ENCODE results near the gene TMEM91. TPM values are rescaled to one million over a fixed set of nuclear protein-coding genes. Genes with fewer than 3 reads are reported as not detected.

The TMEM91 gene
- total and polyA plus RNA-seq, 2 donors, result 4.5 to 30.8 TPM

- no peak for DNase-seq (ENCODE audit: low read depth in 6 of 9, low spot score in 9 of 9)
- no peaks in the 10 kb centered on the region for H3K9me3 ChIP-seq (ENCODE audit: control insufficient read depth in 2 of 2, insufficient read depth in 1 of 2, low read length in 1 of 2)
- no peaks in the 10 kb centered on the region for H3K4me1 ChIP-seq (ENCODE audit: control insufficient read depth in 2 of 2, insufficient read depth in 2 of 2, low read length in 2 of 2)
- no peak overlapping the region for H3K27ac ChIP-seq (ENCODE audit: low read depth in 1 of 2, low read length in 1 of 2)
- WGBS, result 96% methylated on average over 23 of the region's 23 CpGs
- peaks cover 23 to 47% of the 10 kb centered on the region in 2 donors for H3K36me3 ChIP-seq (ENCODE audit: control insufficient read depth in 2 of 2, insufficient read depth in 2 of 2, low read length in 1 of 2)
- H3K27me3 ChIP-seq (ENCODE audit: control insufficient read depth in 2 of 2, insufficient read depth in 1 of 2, low read length in 1 of 2), result no peaks in the 10 kb centered on the region
- H3K4me3 ChIP-seq (ENCODE audit: low read length in 2 of 2), result no peak overlapping the region
Observed at GRCh38 chr19:41410336-41411054, 34.2 kb downstream of the TMEM91 start.

DNA sequence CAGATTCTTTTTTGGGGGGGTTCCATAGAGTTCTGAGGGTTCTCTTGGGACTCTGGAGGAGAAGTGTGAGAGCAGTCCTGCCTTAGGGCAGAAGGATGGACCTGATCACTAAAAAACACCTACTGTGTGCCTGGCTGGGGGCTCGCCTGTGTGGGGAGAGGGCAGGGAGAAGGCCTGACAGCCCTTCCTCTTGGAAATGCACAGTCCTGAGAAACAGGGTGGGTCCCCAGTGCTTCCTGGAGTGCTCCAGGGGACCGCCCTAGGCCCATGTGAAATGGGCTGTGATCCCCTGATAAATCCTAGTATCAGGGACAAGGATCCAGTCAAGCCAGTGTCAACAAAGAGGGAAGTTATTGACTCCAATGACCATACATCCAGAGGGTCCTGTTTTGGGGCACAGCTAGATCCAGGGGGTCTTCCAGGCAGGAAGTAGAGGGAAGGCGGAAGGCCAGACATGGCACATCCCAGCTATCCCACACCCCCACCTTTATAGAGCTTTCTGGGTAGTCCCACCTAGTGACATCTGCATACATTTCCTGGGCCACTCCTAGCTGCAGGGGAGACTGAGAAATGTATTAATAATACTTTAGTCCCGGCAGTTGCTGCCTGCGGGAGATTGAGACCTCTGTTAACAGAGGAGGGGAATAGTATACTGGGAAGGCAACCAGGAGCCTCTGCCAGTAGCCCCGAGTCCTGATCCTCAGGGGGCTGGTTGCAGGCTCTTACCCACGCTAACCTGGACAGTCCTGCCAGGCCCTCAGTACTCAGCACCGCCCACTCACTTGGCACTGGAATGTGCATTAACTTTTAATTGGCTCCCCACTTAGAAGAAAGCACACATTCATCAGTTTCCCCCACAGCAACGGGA is 35.0 kb downstream of the TMEM91 start:
- H3K36me3 ChIP-seq (ENCODE audit: control insufficient read depth in 2 of 2, insufficient read depth in 2 of 2, low read length in 1 of 2), result peaks cover 26 to 51% of the 10 kb centered on the region in 2 donors
- H3K27me3 ChIP-seq (ENCODE audit: control insufficient read depth in 2 of 2, insufficient read depth in 1 of 2, low read length in 1 of 2), result no peaks in the 10 kb centered on the region
- no peak overlapping the region for H3K4me3 ChIP-seq (ENCODE audit: low read length in 2 of 2)
- H3K27ac ChIP-seq (ENCODE audit: low read depth in 1 of 2, low read length in 1 of 2), result no peak overlapping the region
- DNase-seq (ENCODE audit: low read depth in 6 of 9, low spot score in 9 of 9), result no peak
- H3K4me1 ChIP-seq (ENCODE audit: control insufficient read depth in 2 of 2, insufficient read depth in 2 of 2, low read length in 2 of 2), result no peaks in the 10 kb centered on the region
- no peaks in the 10 kb centered on the region for H3K9me3 ChIP-seq (ENCODE audit: control insufficient read depth in 2 of 2, insufficient read depth in 1 of 2, low read length in 1 of 2)
- 82% methylated on average over 9 of the region's 9 CpGs for WGBS

GRCh38 chr19:41411968-41412265 is 35.6 kb downstream of the TMEM91 start:
- Histone ChIP-seq H3K27me3 (ENCODE audit: control insufficient read depth in 2 of 2, insufficient read depth in 1 of 2, low read length in 1 of 2) (no peaks in the 10 kb centered on the region), H3K27ac (ENCODE audit: low read depth in 1 of 2, low read length in 1 of 2) (no peak overlapping the region), H3K4me1 (ENCODE audit: control insufficient read depth in 2 of 2, insufficient read depth in 2 of 2, low read length in 2 of 2) (no peaks in the 10 kb centered on the region), H3K9me3 (ENCODE audit: control insufficient read depth in 2 of 2, insufficient read depth in 1 of 2, low read length in 1 of 2) (no peaks in the 10 kb centered on the region), H3K4me3 (ENCODE audit: low read length in 2 of 2) (no peak overlapping the region), H3K36me3 (ENCODE audit: control insufficient read depth in 2 of 2, insufficient read depth in 2 of 2, low read length in 1 of 2) (peaks cover 27 to 57% of the 10 kb centered on the region in 2 donors)
- no peak for DNase-seq (ENCODE audit: low read depth in 6 of 9, low spot score in 9 of 9)
- 80% methylated on average over 11 of the region's 11 CpGs for WGBS

DNA sequence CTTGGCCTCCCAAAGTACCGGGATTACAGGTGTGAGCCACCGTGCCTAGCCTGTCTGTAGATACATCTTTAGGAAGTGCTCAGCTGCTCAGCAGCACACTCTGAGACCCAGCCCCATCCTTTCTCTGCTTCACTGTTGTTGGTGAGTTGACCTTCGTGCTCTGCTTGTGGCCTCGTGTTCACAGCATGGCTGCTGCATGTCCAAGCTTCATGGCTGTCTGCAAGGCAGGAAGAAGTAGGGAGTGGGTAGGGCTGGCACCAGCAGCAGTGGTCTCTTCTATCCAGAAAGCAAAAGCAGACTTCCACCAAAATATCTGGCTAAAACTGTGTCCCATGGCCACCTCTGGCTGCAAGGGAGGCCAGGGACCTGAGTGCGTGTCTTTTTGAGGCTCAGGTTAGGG is 36.6 kb downstream of the TMEM91 start:
- Histone ChIP-seq H3K27me3 (ENCODE audit: control insufficient read depth in 2 of 2, insufficient read depth in 1 of 2, low read length in 1 of 2) (no peaks in the 10 kb centered on the region), H3K27ac (ENCODE audit: low read depth in 1 of 2, low read length in 1 of 2) (no peak overlapping the region), H3K4me3 (ENCODE audit: low read length in 2 of 2) (no peak overlapping the region), H3K36me3 (ENCODE audit: control insufficient read depth in 2 of 2, insufficient read depth in 2 of 2, low read length in 1 of 2) (peaks cover 31 to 58% of the 10 kb centered on the region in 2 donors), H3K4me1 (ENCODE audit: control insufficient read depth in 2 of 2, insufficient read depth in 2 of 2, low read length in 2 of 2) (no peaks in the 10 kb centered on the region), H3K9me3 (ENCODE audit: control insufficient read depth in 2 of 2, insufficient read depth in 1 of 2, low read length in 1 of 2) (no peaks in the 10 kb centered on the region)
- DNase-seq (ENCODE audit: low read depth in 6 of 9, low spot score in 9 of 9), result no peak
- 98% methylated on average over 5 of the region's 5 CpGs for WGBS

- DNase-seq (ENCODE audit: low read depth in 6 of 9, low spot score in 9 of 9), result no peak
- over 99% methylated on average over 10 of the region's 10 CpGs for WGBS
- peaks cover 36 to 63% of the 10 kb centered on the region in 2 donors for H3K36me3 ChIP-seq (ENCODE audit: control insufficient read depth in 2 of 2, insufficient read depth in 2 of 2, low read length in 1 of 2)
- no peak overlapping the region for H3K27ac ChIP-seq (ENCODE audit: low read depth in 1 of 2, low read length in 1 of 2)
- H3K4me1 ChIP-seq (ENCODE audit: control insufficient read depth in 2 of 2, insufficient read depth in 2 of 2, low read length in 2 of 2), result no peaks in the 10 kb centered on the region
- H3K9me3 ChIP-seq (ENCODE audit: control insufficient read depth in 2 of 2, insufficient read depth in 1 of 2, low read length in 1 of 2), result no peaks in the 10 kb centered on the region
- H3K27me3 ChIP-seq (ENCODE audit: control insufficient read depth in 2 of 2, insufficient read depth in 1 of 2, low read length in 1 of 2), result no peaks in the 10 kb centered on the region
- H3K4me3 ChIP-seq (ENCODE audit: low read length in 2 of 2), result no peak overlapping the region
Observed at GRCh38 chr19:41413947-41414346, 37.6 kb downstream of the TMEM91 start.

DNA sequence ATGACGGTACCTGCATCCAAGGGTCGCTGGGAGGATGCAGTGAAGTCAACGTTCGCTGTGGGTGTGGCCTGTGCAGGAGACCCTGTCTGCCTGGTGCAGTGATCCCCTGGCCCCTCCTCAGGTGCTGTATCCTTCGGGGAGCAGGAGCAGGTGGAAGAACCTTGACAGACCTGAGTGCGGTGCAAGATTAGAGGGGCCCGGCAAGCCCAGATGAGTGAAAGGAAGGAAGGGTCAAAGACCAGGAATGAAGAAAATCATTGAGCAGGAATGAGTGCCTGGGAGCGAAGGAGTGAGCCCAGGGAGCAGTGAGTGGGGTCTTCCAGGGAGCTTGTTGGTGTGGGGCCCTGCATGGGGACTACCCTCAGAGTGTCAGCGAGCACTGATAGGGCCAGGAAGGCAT is 38.1 kb downstream of the TMEM91 start:
- no peaks in the 10 kb centered on the region for H3K4me1 ChIP-seq (ENCODE audit: control insufficient read depth in 2 of 2, insufficient read depth in 2 of 2, low read length in 2 of 2)
- no peak overlapping the region for H3K4me3 ChIP-seq (ENCODE audit: low read length in 2 of 2)
- H3K27me3 ChIP-seq (ENCODE audit: control insufficient read depth in 2 of 2, insufficient read depth in 1 of 2, low read length in 1 of 2), result no peaks in the 10 kb centered on the region
- H3K36me3 ChIP-seq (ENCODE audit: control insufficient read depth in 2 of 2, insufficient read depth in 2 of 2, low read length in 1 of 2), result peaks cover 40 to 68% of the 10 kb centered on the region in 2 donors
- H3K27ac ChIP-seq (ENCODE audit: low read depth in 1 of 2, low read length in 1 of 2), result no peak overlapping the region
- DNase-seq (ENCODE audit: low read depth in 6 of 9, low spot score in 9 of 9), result no peak
- H3K9me3 ChIP-seq (ENCODE audit: control insufficient read depth in 2 of 2, insufficient read depth in 1 of 2, low read length in 1 of 2), result no peaks in the 10 kb centered on the region
- WGBS, result 99% methylated on average over 9 of the region's 9 CpGs

DNA sequence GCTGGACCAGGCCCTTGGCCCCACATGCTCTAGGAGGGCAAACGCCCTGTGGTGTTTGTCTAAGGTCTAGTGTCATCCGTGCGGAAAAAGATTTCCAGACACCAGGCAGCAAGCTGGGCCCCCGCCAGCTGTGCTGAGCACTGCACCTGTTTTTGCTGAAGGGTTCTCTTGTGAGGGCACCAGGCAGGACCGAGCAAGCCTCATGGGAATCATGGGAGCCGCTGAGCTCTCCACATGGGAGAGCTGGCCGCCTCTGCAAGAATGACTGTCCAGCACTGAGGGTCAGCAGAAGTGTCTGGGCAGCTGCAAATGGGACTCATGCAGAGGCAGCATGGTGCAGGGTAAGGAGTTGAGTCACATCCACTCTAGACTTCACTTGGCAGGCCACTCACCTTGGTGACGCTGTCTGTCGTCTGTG is 38.8 kb downstream of the TMEM91 start:
- Histone ChIP-seq H3K4me1 (ENCODE audit: control insufficient read depth in 2 of 2, insufficient read depth in 2 of 2, low read length in 2 of 2) (no peaks in the 10 kb centered on the region), H3K9me3 (ENCODE audit: control insufficient read depth in 2 of 2, insufficient read depth in 1 of 2, low read length in 1 of 2) (no peaks in the 10 kb centered on the region), H3K27me3 (ENCODE audit: control insufficient read depth in 2 of 2, insufficient read depth in 1 of 2, low read length in 1 of 2) (no peaks in the 10 kb centered on the region), H3K4me3 (ENCODE audit: low read length in 2 of 2) (no peak overlapping the region), H3K27ac (ENCODE audit: low read depth in 1 of 2, low read length in 1 of 2) (no peak overlapping the region), H3K36me3 (ENCODE audit: control insufficient read depth in 2 of 2, insufficient read depth in 2 of 2, low read length in 1 of 2) (peaks cover 46 to 74% of the 10 kb centered on the region in 2 donors)
- no peak for DNase-seq (ENCODE audit: low read depth in 6 of 9, low spot score in 9 of 9)
- WGBS, result 96% methylated on average over 9 of the region's 9 CpGs

DNA sequence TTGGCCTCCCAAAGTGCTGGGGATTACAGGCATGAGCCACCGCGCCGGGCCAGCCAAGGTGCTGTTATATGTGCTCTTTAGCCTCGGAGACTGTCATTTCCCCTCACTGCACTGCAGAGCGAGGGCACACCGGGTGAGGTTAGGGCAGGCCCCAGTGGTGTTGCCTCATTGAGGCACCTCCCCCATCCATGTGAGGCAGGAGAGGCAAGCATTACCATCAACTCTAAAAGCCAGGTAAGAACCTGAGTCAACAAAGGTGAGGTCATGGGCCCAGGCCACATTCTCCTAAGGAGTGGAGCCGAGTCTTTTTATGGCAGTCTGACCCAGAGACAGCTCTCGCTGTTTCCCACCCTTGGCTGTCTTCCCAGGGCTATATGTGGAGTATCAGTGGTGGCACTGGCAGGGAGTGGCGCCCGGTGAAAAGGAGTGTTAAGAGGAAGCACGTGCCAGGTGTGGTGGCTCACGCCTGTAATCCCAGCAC is 39.9 kb downstream of the TMEM91 start:
- Histone ChIP-seq H3K27me3 (ENCODE audit: control insufficient read depth in 2 of 2, insufficient read depth in 1 of 2, low read length in 1 of 2) (no peaks in the 10 kb centered on the region), H3K4me1 (ENCODE audit: control insufficient read depth in 2 of 2, insufficient read depth in 2 of 2, low read length in 2 of 2) (no peaks in the 10 kb centered on the region), H3K27ac (ENCODE audit: low read depth in 1 of 2, low read length in 1 of 2) (no peak overlapping the region), H3K36me3 (ENCODE audit: control insufficient read depth in 2 of 2, insufficient read depth in 2 of 2, low read length in 1 of 2) (peaks cover 49 to 77% of the 10 kb centered on the region in 2 donors), H3K4me3 (ENCODE audit: low read length in 2 of 2) (no peak overlapping the region), H3K9me3 (ENCODE audit: control insufficient read depth in 2 of 2, insufficient read depth in 1 of 2, low read length in 1 of 2) (no peaks in the 10 kb centered on the region)
- no peak for DNase-seq (ENCODE audit: low read depth in 6 of 9, low spot score in 9 of 9)
- WGBS, result 98% methylated on average over 12 of the region's 12 CpGs
